Inflammatory macrophage treated with lipopolysaccharide for 1 hour (primary cell): ENCODE results near the gene TBC1D22A.
"Not testable (repeated sequence)": the region's sequence is repeated elsewhere in the genome, so short reads cannot be mapped to it uniquely, and the experiment has no call there.

Source experiments
- DNase-seq, 2 donors: peaks; one replicate each; pipeline ENCODE4 v3.0.0-alpha.2; 2020 to 2022

Gene TBC1D22A

GRCh38 chr22:47040486-47041270 lies 278.2 kb downstream of the TBC1D22A start:
- no peak for DNase-seq

GRCh38 chr22:47041271-47042115 lies 279.0 kb downstream of the TBC1D22A start:
- DNase-seq, result no peak

GRCh38 chr22:47042116-47042825 lies 279.8 kb downstream of the TBC1D22A start:
- no peak for DNase-seq

- no peak for DNase-seq
Observed at GRCh38 chr22:47042861-47043496, 280.5 kb downstream of the TBC1D22A start.

- DNase-seq, result peak; percentile 19 to 59
Observed at GRCh38 chr22:47043835-47044721, 281.6 kb downstream of the TBC1D22A start.

GRCh38 chr22:47044722-47045535 lies 282.5 kb downstream of the TBC1D22A start:
- DNase-seq, result no peak

GRCh38 chr22:47045691-47046410 lies 283.4 kb downstream of the TBC1D22A start:
- no peak for DNase-seq

GRCh38 chr22:47046411-47047065 lies 284.1 kb downstream of the TBC1D22A start:
- no peak for DNase-seq

GRCh38 chr22:47047321-47048122 lies 285.1 kb downstream of the TBC1D22A start:
- no peak for DNase-seq

- no peak for DNase-seq
Observed at GRCh38 chr22:47048123-47049077, 285.9 kb downstream of the TBC1D22A start.

GRCh38 chr22:47049078-47049624 lies 286.7 kb downstream of the TBC1D22A start:
- DNase-seq, result no peak

- not testable (repeated sequence) for DNase-seq
Observed at GRCh38 chr22:47049736-47050400, 287.4 kb downstream of the TBC1D22A start.

- no peak for DNase-seq
Observed at GRCh38 chr22:47050401-47051051, 288.1 kb downstream of the TBC1D22A start.

- no peak for DNase-seq
Observed at GRCh38 chr22:47051441-47052071, 289.1 kb downstream of the TBC1D22A start.

GRCh38 chr22:47052236-47053012 lies 290.0 kb downstream of the TBC1D22A start:
- DNase-seq, result no peak
